GM19395 (cell line): ENCODE data around the gene MFN2.
A peak's percentile ranks its signal among the peaks of the same experiment; 100 is the strongest.

ENCODE experiments used
- ATAC-seq: cut with Tn5 transposase; IDR thresholded peaks from one replicate; pipeline ENCODE4 v1.9.1; 2021; ENCODE audit warnings: mild to moderate bottlenecking, moderate library complexity; ENCODE audit not compliant: unreplicated experiment

Gene MFN2

GRCh38 chr1:12044187-12044877 is 64.1 kb downstream of the MFN2 start:
- ATAC-seq: peak; percentile 28

- no peak for ATAC-seq
Measured at GRCh38 chr1:12046749-12047119, 66.5 kb downstream of the MFN2 start.

DNA sequence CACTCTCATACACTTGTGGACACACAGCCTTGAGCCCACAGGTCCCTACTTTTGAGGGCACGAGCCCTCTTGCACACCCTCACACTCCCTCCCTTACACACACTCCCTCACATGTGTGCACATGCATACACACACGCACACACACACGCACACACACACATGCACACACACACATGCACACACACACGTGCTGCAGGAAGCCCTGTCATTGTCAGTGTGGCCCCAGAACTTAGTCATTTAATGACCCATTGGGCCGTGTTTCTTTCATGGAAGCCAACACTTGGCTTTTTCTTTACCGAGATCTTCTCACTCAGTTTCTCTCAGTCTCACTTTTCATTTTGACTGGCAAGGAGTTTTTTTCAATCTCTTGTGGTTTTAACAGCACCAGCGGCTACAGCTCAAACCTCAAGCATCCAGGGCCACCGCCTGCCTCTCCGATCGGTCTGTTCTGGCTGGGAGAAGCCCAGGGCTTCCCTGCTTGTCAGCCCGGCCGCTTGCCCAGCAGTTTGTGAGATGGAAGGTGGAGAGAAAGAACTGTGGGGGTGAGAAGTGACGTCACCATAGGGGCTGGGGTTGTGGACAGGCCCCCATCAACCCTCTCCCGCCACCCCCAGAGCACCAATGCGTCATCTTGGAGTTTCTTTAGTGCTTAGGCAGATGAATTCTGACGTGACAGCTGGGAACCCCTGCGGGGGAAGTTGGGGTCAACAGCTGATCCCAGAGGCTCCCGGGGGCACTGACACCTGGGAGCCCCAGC is 67.1 kb downstream of the MFN2 start:
- peak; percentile 52 for ATAC-seq

GRCh38 chr1:12048372-12048771 is 68.1 kb downstream of the MFN2 start:
- ATAC-seq: no peak

DNA sequence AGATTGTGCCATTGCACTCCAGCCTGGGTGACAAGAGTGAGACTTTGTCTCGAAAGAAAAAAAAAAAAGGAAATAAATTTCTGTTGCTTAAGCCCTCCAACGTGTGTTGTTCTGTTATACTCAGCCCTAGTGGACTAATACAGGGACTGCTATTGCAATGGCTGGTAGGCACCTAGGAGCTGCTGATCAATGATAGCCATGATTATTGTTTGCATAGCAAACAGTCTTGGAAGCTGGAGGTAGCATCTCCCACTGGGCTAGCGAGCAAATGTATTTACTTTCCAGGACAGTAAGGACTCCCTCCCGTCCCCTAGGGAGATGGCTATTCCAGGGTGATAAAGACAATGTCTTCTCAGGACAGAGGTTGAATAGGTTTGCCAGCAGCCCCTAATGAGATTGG is 69.4 kb downstream of the MFN2 start:
- ATAC-seq: no peak

GRCh38 chr1:12051361-12051760 is 71.1 kb downstream of the MFN2 start:
- ATAC-seq: no peak

- ATAC-seq: peak; percentile 65
Measured at GRCh38 chr1:12052008-12052573, 71.8 kb downstream of the MFN2 start.

DNA sequence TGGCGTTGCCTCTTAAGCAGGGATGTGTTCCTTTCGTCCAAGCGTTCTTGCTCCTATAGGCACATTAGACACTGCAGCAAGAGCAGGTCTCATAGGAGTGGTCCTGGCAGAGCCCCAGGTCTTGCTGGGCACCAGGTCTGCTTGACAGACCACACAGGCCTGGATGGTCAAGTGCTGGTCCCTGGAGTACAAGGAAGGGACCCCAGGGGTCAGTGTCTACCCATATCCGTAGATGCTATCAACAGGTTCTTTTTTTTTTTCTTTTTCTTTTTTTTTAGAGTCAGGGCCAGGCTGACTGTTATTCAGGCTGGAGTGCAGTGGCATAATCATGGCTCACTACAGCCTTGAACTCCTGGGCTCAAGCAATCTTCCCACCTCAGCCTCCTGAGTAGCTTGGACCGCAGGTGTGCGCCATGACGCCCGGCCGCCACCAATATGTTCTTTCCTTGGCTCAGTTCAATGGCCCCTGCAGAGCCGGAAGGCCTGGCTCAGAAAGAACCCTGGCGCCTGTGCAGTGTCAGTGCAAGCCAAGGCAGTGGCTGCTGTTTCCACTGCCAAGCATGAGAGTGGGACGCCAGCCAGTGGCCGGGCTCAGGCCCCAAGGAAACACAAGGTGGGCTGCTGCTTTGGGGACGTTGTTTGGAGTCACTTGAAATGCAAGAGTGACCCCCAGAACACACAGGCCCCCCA is 72.9 kb downstream of the MFN2 start:
- ATAC-seq: no peak

- no peak for ATAC-seq
Measured at GRCh38 chr1:12053752-12054548, 73.7 kb downstream of the MFN2 start.

GRCh38 chr1:12055259-12055658 is 75.0 kb downstream of the MFN2 start:
- no peak for ATAC-seq

GRCh38 chr1:12056331-12056841 is 76.1 kb downstream of the MFN2 start:
- no peak for ATAC-seq

GRCh38 chr1:12057382-12057781 is 77.1 kb downstream of the MFN2 start:
- no peak for ATAC-seq

GRCh38 chr1:12057940-12058687 is 77.9 kb downstream of the MFN2 start:
- ATAC-seq: no peak

DNA sequence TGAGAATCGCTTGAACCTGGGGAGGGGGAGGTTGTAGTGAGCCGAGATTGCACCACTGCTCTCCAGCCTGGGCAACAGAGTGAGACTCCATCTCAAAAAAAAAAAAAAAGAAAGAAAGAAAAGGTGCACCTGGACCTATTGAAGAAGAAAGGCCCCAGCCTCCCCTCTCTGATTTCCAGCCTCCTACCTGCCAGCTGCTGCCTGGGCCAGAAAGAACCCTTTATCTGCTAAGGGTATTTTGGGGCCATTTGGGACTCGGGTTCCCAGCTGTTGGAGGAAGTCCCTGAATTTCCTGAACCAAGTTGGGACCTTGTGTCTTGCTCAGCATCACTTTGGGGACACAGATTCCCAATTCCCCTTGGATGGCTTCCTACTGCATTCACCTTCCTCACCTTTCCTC is 79.0 kb downstream of the MFN2 start:
- no peak for ATAC-seq

- no peak for ATAC-seq
Measured at GRCh38 chr1:12059722-12060464, 79.6 kb downstream of the MFN2 start.

DNA sequence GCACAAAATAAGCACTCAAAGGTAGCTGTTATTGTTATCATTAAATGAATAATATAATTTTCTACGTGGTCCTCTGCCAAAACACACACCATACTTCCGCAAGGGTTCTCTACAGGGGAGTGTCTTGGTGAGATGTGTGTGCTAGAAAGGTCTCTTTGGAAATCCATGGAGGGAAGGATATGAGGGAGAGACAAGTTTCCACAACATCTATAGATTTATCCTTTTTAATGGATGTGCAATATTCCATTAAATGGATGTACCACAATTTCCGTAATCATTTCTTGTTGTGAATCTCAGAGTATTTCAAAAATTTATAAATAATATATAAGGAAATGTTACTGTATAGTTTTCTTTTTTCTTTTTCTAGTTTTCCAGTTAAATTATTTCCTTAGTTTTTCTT is 80.3 kb downstream of the MFN2 start:
- no peak for ATAC-seq
